ENCODE measurements around the gene ZBTB42. TPM values are rescaled to one million over a fixed set of nuclear protein-coding genes. Genes with fewer than 3 reads are reported as not detected.

Gene ZBTB42
- total and polyA plus RNA-seq, 2 of the 4 experiments (the other 2 are of a cell fraction): 1.3 to 2.3 TPM

DNA sequence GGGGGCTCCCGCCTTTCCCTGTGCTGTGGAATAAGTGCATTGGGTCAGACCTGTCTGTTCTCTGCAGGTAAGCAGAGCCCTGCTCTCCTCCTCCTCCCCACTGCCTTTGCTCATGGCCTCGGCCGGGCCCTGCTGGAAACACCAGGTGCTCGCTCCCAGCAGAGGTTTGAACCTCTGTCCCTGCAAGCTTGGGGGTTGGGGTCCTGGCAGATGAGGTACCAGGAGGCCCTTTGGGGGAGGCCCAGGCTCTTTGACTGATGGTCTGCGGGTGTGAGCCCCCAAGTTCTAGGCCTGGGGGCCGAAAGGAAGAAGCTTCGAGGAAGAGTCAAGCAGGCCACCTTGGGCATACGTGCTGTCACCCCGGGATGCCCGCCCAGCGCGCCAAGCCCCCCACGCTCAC is 42.1 kb downstream of the ZBTB42 start:
- ChIA-PET CTCF (no interaction called here), POLR2A (ENCODE audit: unreplicated experiment) (no interaction called here)
- in situ Hi-C loops (cut with MboI; ENCODE audit: low sequenced_read_pairs) (no loop called here), dilution Hi-C loops (cut with HindIII; ENCODE audit: low sequenced_read_pairs, unreplicated experiment) (no loop called here), intact Hi-C loops (cut with micrococcal nuclease) (no loop called here)
- Histone ChIP-seq H3K27ac (ENCODE audit: insufficient read depth, low read length) (no peak overlapping the region), H4K5ac (ENCODE audit: low read depth, low read length) (no peak overlapping the region), H3K56ac (ENCODE audit: extremely low read depth, insufficient read depth, low read length) (no peak overlapping the region), H3K9ac (ENCODE audit: low read depth, low read length) (no peak overlapping the region), H3K79me1 (ENCODE audit: low read depth in 1 of 2, low read length in 2 of 2) (no peaks in the 10 kb centered on the region), H3K4me1 (ENCODE audit: control insufficient read depth, insufficient read depth, low read length) (no peaks in the 10 kb centered on the region; the same call in 1 of the 2 replicates), H2BK120ac (ENCODE audit: low read depth, low read length) (no peak overlapping the region), H2BK15ac (ENCODE audit: low read depth, low read length) (no peak overlapping the region), H2BK5ac (ENCODE audit: low read depth, low read length, poor library complexity, severe bottlenecking) (no peak overlapping the region), H4K20me1 (ENCODE audit: insufficient read depth, low read length) (no peaks in the 10 kb centered on the region; the same call in 1 of the 2 replicates), H4K8ac (ENCODE audit: low read depth in 2 of 2, low read length in 2 of 2) (no peak overlapping the region), H3K4me3 (ENCODE audit: insufficient read depth, low read depth, low read length) (no peak overlapping the region), H3K4me2 (ENCODE audit: low read depth, low read length) (no peak overlapping the region), H3K14ac (replicated peaks; ENCODE audit: low read depth, low read length) (no peak overlapping the region), H3K9me1 (ENCODE audit: insufficient read depth, low read length) (no peaks in the 10 kb centered on the region), H4K91ac (ENCODE audit: insufficient read depth, low read depth, low read length) (no peak overlapping the region), H2AFZ (replicated peaks; ENCODE audit: low read length, poor library complexity) (peak overlapping the region; percentile 67), H3K36me3 (ENCODE audit: control insufficient read depth, insufficient read depth, low read length) (no peaks in the 10 kb centered on the region), H2BK20ac (ENCODE audit: low read depth, low read length) (no peak overlapping the region), H3K18ac (ENCODE audit: low read depth, low read length) (no peak overlapping the region), H3K4ac (ENCODE audit: low read depth, low read length) (no peak overlapping the region), H2AK5ac (ENCODE audit: low read depth, low read length) (no peak overlapping the region), H3K9me3 (ENCODE audit: control insufficient read depth, insufficient read depth, low read length) (peaks cover 5% of the 10 kb centered on the region), H3K23ac (ENCODE audit: low read depth, low read length) (no peak overlapping the region), H3K27me3 (ENCODE audit: control insufficient read depth, insufficient read depth, low read length) (peaks cover 55% of the 10 kb centered on the region), H2AK9ac (replicated peaks; ENCODE audit: low read depth, low read length, poor library complexity) (no peak overlapping the region)
- WGBS, 2 experiments (ENCODE audit: extremely low coverage in 2 of 2, insufficient read length in 1 of 2): 7% methylated on average over 3 of the region's 13 CpGs; no CpG with 5 or more reads in 1 of the 2 experiments
- TF ChIP-seq RCOR1 (IDR thresholded peaks at IDR 0.05; ENCODE audit: insufficient replicate concordance, low read length): no peak
- TF ChIP-seq, protein P1, sequence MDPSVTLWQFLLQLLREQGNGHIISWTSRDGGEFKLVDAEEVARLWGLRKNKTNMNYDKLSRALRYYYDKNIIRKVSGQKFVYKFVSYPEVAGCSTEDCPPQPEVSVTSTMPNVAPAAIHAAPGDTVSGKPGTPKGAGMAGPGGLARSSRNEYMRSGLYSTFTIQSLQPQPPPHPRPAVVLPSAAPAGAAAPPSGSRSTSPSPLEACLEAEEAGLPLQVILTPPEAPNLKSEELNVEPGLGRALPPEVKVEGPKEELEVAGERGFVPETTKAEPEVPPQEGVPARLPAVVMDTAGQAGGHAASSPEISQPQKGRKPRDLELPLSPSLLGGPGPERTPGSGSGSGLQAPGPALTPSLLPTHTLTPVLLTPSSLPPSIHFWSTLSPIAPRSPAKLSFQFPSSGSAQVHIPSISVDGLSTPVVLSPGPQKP (IDR thresholded peaks at IDR 0.05; ENCODE audit: borderline replicate concordance, low read depth, low read length): no peak
- no peak for TF ChIP-seq CHD1 (IDR thresholded peaks at IDR 0.05; ENCODE audit: low read depth, low read length)
- TF ChIP-seq SMC3 (IDR thresholded peaks at IDR 0.05; ENCODE audit: low read depth, low read length): no peak
- no peak for TF ChIP-seq CEBPB (IDR thresholded peaks at IDR 0.05; ENCODE audit: low read depth, low read length)
- no peak for TF ChIP-seq RAD21 (IDR thresholded peaks at IDR 0.05; ENCODE audit: low read length)
- TF ChIP-seq, protein P2, sequence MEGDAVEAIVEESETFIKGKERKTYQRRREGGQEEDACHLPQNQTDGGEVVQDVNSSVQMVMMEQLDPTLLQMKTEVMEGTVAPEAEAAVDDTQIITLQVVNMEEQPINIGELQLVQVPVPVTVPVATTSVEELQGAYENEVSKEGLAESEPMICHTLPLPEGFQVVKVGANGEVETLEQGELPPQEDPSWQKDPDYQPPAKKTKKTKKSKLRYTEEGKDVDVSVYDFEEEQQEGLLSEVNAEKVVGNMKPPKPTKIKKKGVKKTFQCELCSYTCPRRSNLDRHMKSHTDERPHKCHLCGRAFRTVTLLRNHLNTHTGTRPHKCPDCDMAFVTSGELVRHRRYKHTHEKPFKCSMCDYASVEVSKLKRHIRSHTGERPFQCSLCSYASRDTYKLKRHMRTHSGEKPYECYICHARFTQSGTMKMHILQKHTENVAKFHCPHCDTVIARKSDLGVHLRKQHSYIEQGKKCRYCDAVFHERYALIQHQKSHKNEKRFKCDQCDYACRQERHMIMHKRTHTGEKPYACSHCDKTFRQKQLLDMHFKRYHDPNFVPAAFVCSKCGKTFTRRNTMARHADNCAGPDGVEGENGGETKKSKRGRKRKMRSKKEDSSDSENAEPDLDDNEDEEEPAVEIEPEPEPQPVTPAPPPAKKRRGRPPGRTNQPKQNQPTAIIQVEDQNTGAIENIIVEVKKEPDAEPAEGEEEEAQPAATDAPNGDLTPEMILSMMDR (conservative IDR thresholded peaks at IDR 0.05; ENCODE audit: low read depth, low read length): no peak
- TF ChIP-seq POLR2A (IDR thresholded peaks at IDR 0.05; ENCODE audit: low read depth, low read length): no peak
- no peak for TF ChIP-seq RFX5 (IDR thresholded peaks at IDR 0.05; ENCODE audit: low read depth, low read length)
- no peak for TF ChIP-seq FOS (IDR thresholded peaks at IDR 0.05; ENCODE audit: low read depth, low read length)
- TF ChIP-seq MXI1 (IDR thresholded peaks at IDR 0.05; ENCODE audit: borderline replicate concordance, low read depth, low read length): no peak
- ATAC-seq (ENCODE audit: low read depth): no peak
- no TSS peak for BruUV-seq (replicated peaks)
- DNase-seq: no peak
